Activated CD4-positive, alpha-beta T cell treated with anti-CD3 and anti-CD28 coated beads, Interleukin-2, amount 10 ng/mL, durations not matched to agents 24 days and 14 days (primary cell): ENCODE data around the gene LIMS1. TPM values are rescaled to one million over a fixed set of nuclear protein-coding genes. Genes with fewer than 3 reads are reported as not detected.

ENCODE experiments used
- DNase-seq: peaks from one replicate; pipeline ENCODE4 v3.0.0; 2022
- H3K27ac Mint-ChIP-seq: one replicate; pipeline ENCODE4 v1.8.0; 2022; ENCODE audit warnings: mild to moderate bottlenecking, mixed read lengths
- H3K27me3 Mint-ChIP-seq: one replicate; pipeline ENCODE4 v1.8.0; 2022; ENCODE audit warnings: mixed read lengths
- H3K36me3 Mint-ChIP-seq: one replicate; pipeline ENCODE4 v1.8.0; 2022; ENCODE audit warnings: low read depth, mild to moderate bottlenecking, mixed read lengths
- H3K4me1 Mint-ChIP-seq: one replicate; pipeline ENCODE4 v1.8.0; 2021; ENCODE audit warnings: mixed read lengths
- H3K4me3 Mint-ChIP-seq: one replicate; pipeline ENCODE4 v1.8.0; 2022; ENCODE audit warnings: mild to moderate bottlenecking, moderate library complexity, mixed read lengths
- H3K9me3 Mint-ChIP-seq: one replicate; pipeline ENCODE4 v1.8.0; 2021; ENCODE audit warnings: mixed read lengths
- intact Hi-C: fragments of 100-400 bp; cut with micrococcal nuclease; formaldehyde crosslinking; loops from one replicate; pipeline ENCODE4 v1.15.1; 2023
- total RNA-seq: library from RNA; stranded (reverse); gene quantifications from 2 replicates; pipeline ENCODE4 v1.2.3, GENCODE V29; 2022

The LIMS1 gene
- total RNA-seq, 1 donor from 2014 or later = 63.1 TPM

DNA sequence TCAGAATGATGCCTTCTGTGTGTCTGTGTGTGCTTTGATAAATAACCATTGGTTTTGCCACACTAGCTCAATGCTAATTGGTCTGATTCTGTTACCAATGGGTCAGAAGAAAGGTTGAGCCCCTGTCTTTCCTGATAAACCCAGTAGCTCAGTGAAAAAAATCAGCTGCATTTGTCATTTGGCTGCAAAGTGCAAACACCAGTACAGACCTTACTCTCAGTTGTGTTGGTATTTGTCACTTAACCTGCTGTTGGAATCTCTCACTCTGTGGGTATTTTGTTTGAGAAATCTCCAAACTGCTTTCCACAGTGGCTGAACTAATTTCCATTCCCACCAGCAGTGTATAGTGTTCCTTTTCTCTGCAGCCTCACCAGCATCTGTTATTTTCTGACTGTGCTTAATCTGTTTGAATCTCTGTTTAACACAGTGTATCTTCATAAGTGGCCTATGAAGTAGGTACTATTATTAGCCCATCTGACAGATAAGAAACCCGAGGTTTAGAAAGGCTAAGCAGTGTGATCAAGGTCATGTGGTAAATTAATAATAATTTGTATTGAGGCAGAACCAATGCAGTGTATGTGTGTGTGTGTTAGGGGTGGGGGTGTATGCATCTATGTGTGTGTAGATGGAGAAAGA is 26.7 kb downstream of the LIMS1 start:
- DNase-seq = no peak
- no peaks in the 10 kb centered on the region for H3K9me3 Mint-ChIP-seq
- no peaks in the 10 kb centered on the region for H3K27me3 Mint-ChIP-seq
- peaks cover 8% of the 10 kb centered on the region for H3K4me1 Mint-ChIP-seq
- H3K36me3 Mint-ChIP-seq = peaks cover 8% of the 10 kb centered on the region
- no peak overlapping the region for H3K27ac Mint-ChIP-seq
- intact Hi-C loops = no loop called here
- H3K4me3 Mint-ChIP-seq = no peak overlapping the region

DNA sequence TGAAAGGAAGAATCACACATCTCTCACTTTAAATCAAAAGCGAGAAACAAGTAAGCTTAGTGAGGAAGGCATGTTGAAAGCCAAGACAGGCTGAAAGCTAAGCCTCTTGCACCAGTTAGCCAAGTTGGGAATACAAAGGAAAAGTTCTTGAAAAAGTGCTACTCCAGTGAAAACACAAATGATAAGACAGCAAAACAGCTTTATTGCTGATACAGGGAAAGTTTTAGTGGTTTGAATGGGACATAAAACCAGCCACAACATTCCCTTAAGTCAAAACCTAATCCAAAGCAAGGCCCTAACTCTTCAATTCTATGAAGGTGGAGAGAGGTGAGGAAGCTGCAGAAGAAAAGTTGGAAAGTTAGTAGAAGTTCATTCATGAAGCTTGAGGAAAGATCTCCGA is 28.0 kb downstream of the LIMS1 start:
- Mint-ChIP-seq H3K9me3 (no peaks in the 10 kb centered on the region), H3K4me3 (no peak overlapping the region), H3K27ac (no peak overlapping the region), H3K36me3 (peaks cover 8% of the 10 kb centered on the region), H3K4me1 (peaks cover 10% of the 10 kb centered on the region), H3K27me3 (no peaks in the 10 kb centered on the region)
- DNase-seq = no peak
- intact Hi-C loops = no loop called here

DNA sequence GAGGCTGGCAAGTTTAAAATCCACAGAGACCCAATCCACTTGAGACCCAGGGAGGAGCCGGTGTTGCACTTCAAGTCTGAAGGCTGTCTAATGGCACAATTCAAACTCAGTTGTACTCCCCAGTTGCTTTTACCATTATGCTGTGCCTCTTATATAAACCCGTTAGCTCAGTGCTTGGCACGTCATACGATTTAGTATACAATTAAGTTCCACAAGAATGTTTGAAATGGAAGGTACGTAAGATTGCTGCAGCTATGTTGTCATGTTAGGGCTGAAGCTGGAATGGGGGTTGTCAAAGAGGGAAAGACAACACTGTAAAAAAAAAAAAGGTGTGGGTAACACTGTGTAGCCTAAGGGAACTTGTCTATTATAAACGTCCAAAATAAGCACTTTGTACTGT is 30.2 kb downstream of the LIMS1 start:
- no peak overlapping the region for H3K4me3 Mint-ChIP-seq
- no peak overlapping the region for H3K27ac Mint-ChIP-seq
- no peaks in the 10 kb centered on the region for H3K9me3 Mint-ChIP-seq
- H3K36me3 Mint-ChIP-seq = peaks cover 8% of the 10 kb centered on the region
- H3K4me1 Mint-ChIP-seq = peaks cover 10% of the 10 kb centered on the region
- DNase-seq = no peak
- intact Hi-C loops = no loop called here
- no peaks in the 10 kb centered on the region for H3K27me3 Mint-ChIP-seq

GRCh38 chr2:108565778-108566375 is 31.6 kb downstream of the LIMS1 start:
- Mint-ChIP-seq H3K27ac (peak overlapping the region; percentile 78), H3K27me3 (no peaks in the 10 kb centered on the region), H3K36me3 (peaks cover 8% of the 10 kb centered on the region), H3K4me1 (peaks cover 10% of the 10 kb centered on the region), H3K4me3 (peak overlapping the region; percentile 51), H3K9me3 (no peaks in the 10 kb centered on the region)
- intact Hi-C loops = no loop called here
- DNase-seq = peak; percentile 64

DNA sequence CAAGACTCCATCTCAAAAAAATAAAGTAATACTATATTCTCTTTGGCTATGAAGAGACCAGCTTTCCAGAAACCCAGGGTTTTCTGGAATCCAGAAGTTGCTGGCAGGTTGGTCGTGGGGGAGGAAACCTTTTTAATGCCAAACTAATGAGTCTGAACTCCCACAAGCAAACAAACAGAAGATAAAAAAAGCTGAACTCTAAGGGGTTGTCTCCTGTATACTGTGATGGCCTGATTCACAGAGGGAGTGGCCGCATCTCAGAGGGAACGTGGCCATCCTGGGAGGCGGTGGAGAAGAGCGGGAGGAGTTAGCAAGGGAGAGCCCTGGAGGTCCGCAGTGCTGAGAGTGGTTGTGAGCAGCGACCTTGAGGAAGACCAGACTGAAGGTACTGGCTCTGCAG is 36.1 kb downstream of the LIMS1 start:
- Mint-ChIP-seq H3K9me3 (no peaks in the 10 kb centered on the region), H3K27me3 (no peaks in the 10 kb centered on the region), H3K4me3 (no peak overlapping the region), H3K4me1 (peaks cover 19% of the 10 kb centered on the region), H3K36me3 (no peaks in the 10 kb centered on the region), H3K27ac (no peak overlapping the region)
- DNase-seq = no peak
- intact Hi-C loops = no loop called here

DNA sequence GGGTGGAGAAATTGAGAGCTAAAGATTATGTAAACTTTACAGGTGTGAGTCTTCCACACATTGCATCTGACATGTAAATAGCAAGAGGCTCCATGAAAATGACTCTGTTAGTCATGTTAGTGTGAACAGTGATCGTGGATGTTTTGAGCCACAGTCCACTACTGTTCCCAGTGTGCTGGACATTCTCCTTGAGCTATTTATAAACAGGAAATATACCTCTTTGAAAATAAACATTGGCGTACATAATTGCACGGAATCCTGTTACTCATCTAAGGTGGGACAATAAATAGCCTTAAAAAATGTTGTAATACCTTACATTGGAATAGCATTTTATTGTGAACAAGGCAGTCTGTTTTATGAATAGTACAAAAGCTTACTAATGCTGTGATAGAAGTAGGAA is 37.0 kb downstream of the LIMS1 start:
- Mint-ChIP-seq H3K9me3 (no peaks in the 10 kb centered on the region), H3K27me3 (no peaks in the 10 kb centered on the region), H3K27ac (no peak overlapping the region), H3K36me3 (no peaks in the 10 kb centered on the region), H3K4me1 (peaks cover 14% of the 10 kb centered on the region), H3K4me3 (no peak overlapping the region)
- no peak for DNase-seq
- intact Hi-C loops = no loop called here

DNA sequence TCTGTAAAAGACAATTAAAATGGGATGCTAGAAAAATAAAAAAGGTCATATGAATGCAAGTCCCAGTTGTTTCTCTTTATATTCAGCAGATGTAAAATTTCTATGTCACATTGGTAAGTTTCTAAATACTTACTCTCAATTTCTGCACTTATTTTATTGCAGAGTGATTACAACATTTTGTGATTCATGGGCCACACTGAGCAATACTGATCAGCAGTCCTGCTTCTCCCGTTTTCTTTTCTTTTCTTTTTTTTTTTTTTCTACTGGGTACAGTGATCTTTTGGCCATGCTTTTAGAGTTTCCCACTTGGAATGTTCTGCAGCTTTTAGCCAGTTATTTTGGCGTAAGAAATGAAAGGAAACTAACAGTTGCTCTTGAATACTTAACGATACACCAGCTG is 38.8 kb downstream of the LIMS1 start:
- H3K27ac Mint-ChIP-seq = no peak overlapping the region
- intact Hi-C loops = no loop called here
- no peaks in the 10 kb centered on the region for H3K36me3 Mint-ChIP-seq
- no peak overlapping the region for H3K4me3 Mint-ChIP-seq
- peaks cover 17% of the 10 kb centered on the region for H3K4me1 Mint-ChIP-seq
- DNase-seq = no peak
- H3K27me3 Mint-ChIP-seq = no peaks in the 10 kb centered on the region
- H3K9me3 Mint-ChIP-seq = no peaks in the 10 kb centered on the region

GRCh38 chr2:108574332-108574731 is 40.1 kb downstream of the LIMS1 start:
- H3K27me3 Mint-ChIP-seq = no peaks in the 10 kb centered on the region
- no peak overlapping the region for H3K4me3 Mint-ChIP-seq
- DNase-seq = no peak
- intact Hi-C loops = no loop called here
- H3K4me1 Mint-ChIP-seq = peaks cover 17% of the 10 kb centered on the region
- H3K9me3 Mint-ChIP-seq = no peaks in the 10 kb centered on the region
- H3K27ac Mint-ChIP-seq = peak overlapping the region; percentile 26
- no peaks in the 10 kb centered on the region for H3K36me3 Mint-ChIP-seq

GRCh38 chr2:108575132-108575966 is 41.1 kb downstream of the LIMS1 start:
- Mint-ChIP-seq H3K9me3 (no peaks in the 10 kb centered on the region), H3K27ac (peak overlapping the region; percentile 67), H3K4me3 (no peak overlapping the region), H3K4me1 (peaks cover 23% of the 10 kb centered on the region), H3K27me3 (no peaks in the 10 kb centered on the region), H3K36me3 (no peaks in the 10 kb centered on the region)
- intact Hi-C loops = no loop called here
- DNase-seq = no peak

- Mint-ChIP-seq H3K4me1 (peaks cover 28% of the 10 kb centered on the region), H3K36me3 (no peaks in the 10 kb centered on the region), H3K4me3 (no peak overlapping the region), H3K9me3 (no peaks in the 10 kb centered on the region), H3K27me3 (no peaks in the 10 kb centered on the region), H3K27ac (no peak overlapping the region)
- intact Hi-C loops = no loop called here
- no peak for DNase-seq
Measured at GRCh38 chr2:108577099-108577498, 42.8 kb downstream of the LIMS1 start.

GRCh38 chr2:108579623-108580022 is 45.4 kb downstream of the LIMS1 start:
- intact Hi-C loops = loop anchor here (2.0 to 5.0 kb wide), 5 partner anchors 15 to 182 kb away; partner anchors contain the start of genes GCC2 and LIMS1
- DNase-seq = no peak
- no peaks in the 10 kb centered on the region for H3K36me3 Mint-ChIP-seq
- no peaks in the 10 kb centered on the region for H3K27me3 Mint-ChIP-seq
- H3K27ac Mint-ChIP-seq = no peak overlapping the region
- H3K4me3 Mint-ChIP-seq = no peak overlapping the region
- H3K9me3 Mint-ChIP-seq = no peaks in the 10 kb centered on the region
- peaks cover 30% of the 10 kb centered on the region for H3K4me1 Mint-ChIP-seq

DNA sequence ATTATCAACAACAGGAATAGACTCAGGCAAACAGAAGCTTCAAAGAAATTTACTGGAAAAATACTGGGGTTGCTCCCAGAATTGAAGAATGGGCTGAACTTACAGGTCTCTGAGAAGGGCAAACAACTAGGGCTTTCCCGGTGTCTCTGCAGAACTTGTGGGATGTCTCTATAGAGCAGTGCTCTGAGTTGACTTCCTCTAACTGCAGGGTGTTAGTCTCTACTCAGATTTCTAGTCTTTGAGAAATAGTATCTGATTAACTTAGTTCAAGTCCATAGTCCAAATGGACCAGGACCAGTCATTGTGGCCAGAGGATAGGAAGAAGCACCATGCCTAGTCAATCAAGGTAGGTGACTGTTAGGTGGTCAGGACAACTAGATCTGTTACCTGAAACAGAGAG is 45.8 kb downstream of the LIMS1 start:
- H3K36me3 Mint-ChIP-seq = no peaks in the 10 kb centered on the region
- intact Hi-C loops = loop anchor here (2.0 to 5.0 kb wide), 5 partner anchors 15 to 183 kb away; partner anchors contain the start of genes GCC2 and LIMS1
- no peak for DNase-seq
- no peak overlapping the region for H3K4me3 Mint-ChIP-seq
- no peaks in the 10 kb centered on the region for H3K27me3 Mint-ChIP-seq
- H3K27ac Mint-ChIP-seq = peak overlapping the region; percentile 63
- H3K4me1 Mint-ChIP-seq = peaks cover 26% of the 10 kb centered on the region
- no peaks in the 10 kb centered on the region for H3K9me3 Mint-ChIP-seq

GRCh38 chr2:108583903-108584520 is 49.7 kb downstream of the LIMS1 start:
- intact Hi-C loops = loop anchor here (1.0 to 5.0 kb wide), 5 partner anchors 52 to 234 kb away; partner anchors contain the start of genes GCC2 and LIMS1
- H3K4me1 Mint-ChIP-seq = peaks cover 37% of the 10 kb centered on the region
- peak overlapping the region; percentile 5 for H3K27ac Mint-ChIP-seq
- H3K27me3 Mint-ChIP-seq = no peaks in the 10 kb centered on the region
- H3K9me3 Mint-ChIP-seq = no peaks in the 10 kb centered on the region
- peak; percentile 88 for DNase-seq
- H3K4me3 Mint-ChIP-seq = no peak overlapping the region
- no peaks in the 10 kb centered on the region for H3K36me3 Mint-ChIP-seq

DNA sequence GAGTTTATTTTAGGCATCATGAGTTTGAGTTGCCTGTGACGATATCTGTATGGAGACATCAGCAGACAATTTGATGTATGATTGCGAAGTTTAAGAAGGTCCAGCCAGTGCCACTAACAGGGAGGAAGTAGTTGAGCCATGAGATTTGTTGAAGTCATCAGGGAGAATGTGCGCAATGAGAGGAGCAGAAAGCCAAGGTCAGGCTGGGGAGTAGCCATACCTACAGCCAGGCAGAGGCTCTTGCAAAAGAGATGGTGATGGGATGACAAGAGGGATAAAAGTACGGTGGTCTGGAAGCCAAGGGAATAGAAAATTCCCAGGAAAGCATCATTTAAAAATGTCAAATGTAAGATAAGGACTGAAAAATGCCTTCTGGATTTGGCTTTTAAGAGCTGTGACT is 51.2 kb downstream of the LIMS1 start:
- no peaks in the 10 kb centered on the region for H3K9me3 Mint-ChIP-seq
- no peak overlapping the region for H3K4me3 Mint-ChIP-seq
- peaks cover 40% of the 10 kb centered on the region for H3K4me1 Mint-ChIP-seq
- no peak for DNase-seq
- H3K36me3 Mint-ChIP-seq = no peaks in the 10 kb centered on the region
- H3K27me3 Mint-ChIP-seq = no peaks in the 10 kb centered on the region
- intact Hi-C loops = no loop called here
- H3K27ac Mint-ChIP-seq = no peak overlapping the region
